Measurements from ENCODE around the gene C9orf50.

C9orf50 gene

GRCh38 chr9:129635099-129636065, 14.5 kb upstream of the C9orf50 start:
- no peak for DNase-seq (ENCODE audit: low read depth, low spot score)
- H3K4me3 ChIP-seq (ENCODE audit: low read length), result no peak overlapping the region

GRCh38 chr9:129633848-129634247, 12.9 kb upstream of the C9orf50 start:
- no peak for DNase-seq (ENCODE audit: low read depth, low spot score)
- H3K4me3 ChIP-seq (ENCODE audit: low read length), result no peak overlapping the region

- H3K4me3 ChIP-seq (ENCODE audit: low read length), result no peak overlapping the region
- no peak for DNase-seq (ENCODE audit: low read depth, low spot score)
Measured at GRCh38 chr9:129633207-129633606, 12.3 kb upstream of the C9orf50 start.

GRCh38 chr9:129632460-129632859, 11.6 kb upstream of the C9orf50 start:
- no peak for DNase-seq (ENCODE audit: low read depth, low spot score)
- no peak overlapping the region for H3K4me3 ChIP-seq (ENCODE audit: low read length)

- DNase-seq (ENCODE audit: low read depth, low spot score), result no peak
- H3K4me3 ChIP-seq (ENCODE audit: low read length), result no peak overlapping the region
Measured at GRCh38 chr9:129631674-129632129, 10.8 kb upstream of the C9orf50 start.

- DNase-seq (ENCODE audit: low read depth, low spot score), result no peak
- no peak overlapping the region for H3K4me3 ChIP-seq (ENCODE audit: low read length)
Measured at GRCh38 chr9:129630967-129631673, 10.2 kb upstream of the C9orf50 start.

GRCh38 chr9:129629251-129629820, 8.4 kb upstream of the C9orf50 start:
- no peak overlapping the region for H3K4me3 ChIP-seq (ENCODE audit: low read length)
- DNase-seq (ENCODE audit: low read depth, low spot score), result no peak

- no peak overlapping the region for H3K4me3 ChIP-seq (ENCODE audit: low read length)
- no peak for DNase-seq (ENCODE audit: low read depth, low spot score)
Measured at GRCh38 chr9:129628709-129629108, 7.8 kb upstream of the C9orf50 start.

GRCh38 chr9:129627556-129628440, 6.9 kb upstream of the C9orf50 start:
- peak overlapping the region; percentile 94 for H3K4me3 ChIP-seq (ENCODE audit: low read length)
- DNase-seq (ENCODE audit: low read depth, low spot score), result no peak

- peak overlapping the region; percentile 94 for H3K4me3 ChIP-seq (ENCODE audit: low read length)
- no peak for DNase-seq (ENCODE audit: low read depth, low spot score)
Measured at GRCh38 chr9:129626625-129627284, 5.9 kb upstream of the C9orf50 start.

GRCh38 chr9:129626079-129626624, 5.3 kb upstream of the C9orf50 start, which contains the start of gene NTMT1:
Gene NTMT1, plus strand, starts transcription at chr9:129626163. Its CDS starts 6,541 bp downstream, at chr9:129632704.
- peak; percentile 75 for DNase-seq (ENCODE audit: low read depth, low spot score)
- peak within 1 kb of the TSS; percentile 94 for H3K4me3 ChIP-seq (ENCODE audit: low read length)

- peak overlapping the region; percentile 94 for H3K4me3 ChIP-seq (ENCODE audit: low read length)
- DNase-seq (ENCODE audit: low read depth, low spot score), result peak; percentile 80
Measured at GRCh38 chr9:129624947-129625346, 4.0 kb upstream of the C9orf50 start.

GRCh38 chr9:129624168-129624759, 3.4 kb upstream of the C9orf50 start:
- peak overlapping the region; percentile 94; the same call in 1 of the 2 replicates for H3K4me3 ChIP-seq (ENCODE audit: low read length)
- DNase-seq (ENCODE audit: low read depth, low spot score), result peak; percentile 57

- DNase-seq (ENCODE audit: low read depth, low spot score), result no peak
- no peak overlapping the region for H3K4me3 ChIP-seq (ENCODE audit: low read length)
Measured at GRCh38 chr9:129623331-129623730, 2.4 kb upstream of the C9orf50 start.

- H3K4me3 ChIP-seq (ENCODE audit: low read length), result peak overlapping the region; percentile 46
- DNase-seq (ENCODE audit: low read depth, low spot score), result no peak
Measured at GRCh38 chr9:129619787-129620668, 873 bp downstream of the C9orf50 start.

- no peak overlapping the region for H3K4me3 ChIP-seq (ENCODE audit: low read length)
- no peak for DNase-seq (ENCODE audit: low read depth, low spot score)
Measured at GRCh38 chr9:129617167-129617566, 3.7 kb downstream of the C9orf50 start.

Data from Jurkat, Clone E6-1 (cell line).